Neural cell (in vitro differentiated cells): Measurements from ENCODE around the gene PVALB. TPM values are rescaled to one million over a fixed set of nuclear protein-coding genes. Genes with fewer than 3 reads are reported as not detected.

Source experiments
- H2AFZ ChIP-seq: fragments of 200-600, 300-800 bp; sonication (generic), shearing (Covaris generic); 2 replicates; pipeline ENCODE4 v1.6.0; 2014; ENCODE audit warnings: low read depth, mild to moderate bottlenecking, antibody characterized with exemption, low read length, moderate library complexity
- H3F3A ChIP-seq: fragments of 200-600 bp; shearing (Covaris generic); 2 replicates; pipeline ENCODE4 v1.6.1; 2016; ENCODE audit warnings: mild to moderate bottlenecking, moderate library complexity, mixed read lengths, antibody characterized with exemption, low read length; ENCODE audit not compliant: insufficient read depth, poor library complexity, severe bottlenecking
- H3K27ac ChIP-seq: fragments of 200-600, 300-800 bp; sonication (generic), shearing (Covaris generic); 2 replicates; pipeline ENCODE4 v1.5.1; 2014; ENCODE audit warnings: mild to moderate bottlenecking, low read length, moderate library complexity
- H3K27me3 ChIP-seq: fragments of 300-800, 200-600 bp; sonication (generic), shearing (Covaris generic); 2 replicates; pipeline ENCODE4 v1.6.0; 2014; ENCODE audit warnings: mild to moderate bottlenecking, low read depth, low read length, moderate library complexity; ENCODE audit not compliant: insufficient read depth
- H3K36me3 ChIP-seq: fragments of 300-800, 200-600 bp; sonication (generic), shearing (Covaris generic); 2 replicates; pipeline ENCODE4 v1.5.1; 2014; ENCODE audit warnings: mild to moderate bottlenecking, antibody characterized with exemption, low read length, moderate library complexity; ENCODE audit not compliant: insufficient read depth
- H3K4me2 ChIP-seq: fragments of 300-800, 200-600 bp; sonication (generic), shearing (Covaris generic); 2 replicates; pipeline ENCODE4 v1.6.0; 2014; ENCODE audit warnings: mild to moderate bottlenecking, low read length
- H3K4me3 ChIP-seq: fragments of 300-800, 200-600 bp; sonication (generic), shearing (Covaris generic); 2 replicates; pipeline ENCODE4 v1.5.1; 2014; ENCODE audit warnings: mild to moderate bottlenecking, low read length, moderate library complexity
- H3K79me2 ChIP-seq: fragments of 200-600 bp; shearing (Covaris generic); replicated peaks from 2 replicates; pipeline ENCODE4 v1.6.0; 2014; ENCODE audit warnings: mild to moderate bottlenecking, low read length, moderate library complexity; ENCODE audit not compliant: insufficient read depth
- H3K9ac ChIP-seq: fragments of 300-800, 200-600 bp; sonication (generic), shearing (Covaris generic); 2 replicates; pipeline ENCODE4 v1.6.1; 2016; ENCODE audit warnings: mild to moderate bottlenecking, low read length, mixed read lengths
- H3K9me2 ChIP-seq: fragments of 200-600 bp; shearing (Covaris generic); 2 replicates; pipeline ENCODE4 v1.6.1; 2016; ENCODE audit warnings: mild to moderate bottlenecking, low read length, mixed read lengths; ENCODE audit not compliant: insufficient read depth
- H3K9me3 ChIP-seq: fragments of 200-600, 300-800 bp; sonication (generic), shearing (Covaris generic); 2 replicates; pipeline ENCODE4 v1.6.1; 2016; ENCODE audit warnings: mild to moderate bottlenecking, mixed run types, low read length, moderate library complexity, mixed read lengths
- H4K20me1 ChIP-seq: fragments of 200-600 bp; shearing (Covaris generic); 2 replicates; pipeline ENCODE4 v1.6.1; 2016; ENCODE audit warnings: mild to moderate bottlenecking, mixed run types; ENCODE audit not compliant: insufficient read depth
- CTCF ChIP-seq: fragments of 450-650 bp; IDR thresholded peaks from 2 replicates; pipeline ENCODE4 v1.5.1; 2014; ENCODE audit warnings: antibody characterized with exemption, mild to moderate bottlenecking, moderate library complexity; ENCODE audit not compliant: poor library complexity, severe bottlenecking
- EZH2 ChIP-seq: fragments of 200-600, 300-800 bp; shearing (Covaris generic), sonication (generic); IDR thresholded peaks from 2 replicates; pipeline ENCODE4 v1.6.1; 2014; ENCODE audit warnings: antibody characterized with exemption, low read length, borderline replicate concordance, mild to moderate bottlenecking; ENCODE audit not compliant: insufficient read depth, poor library complexity, severe bottlenecking
- POLR2AphosphoS5 ChIP-seq: IDR thresholded peaks from 2 replicates; pipeline ENCODE4 v1.6.1; 2012
- SMC3 ChIP-seq: fragments of 450-650 bp; conservative IDR thresholded peaks from 2 replicates; pipeline ENCODE4 v1.6.1; 2014; ENCODE audit warnings: antibody characterized with exemption, mild to moderate bottlenecking, moderate library complexity; ENCODE audit not compliant: poor library complexity
- TAF1 ChIP-seq: IDR thresholded peaks from 2 replicates; pipeline ENCODE4 v1.6.1; 2012; ENCODE audit warnings: low read depth
- polyA plus RNA-seq: library from polyadenylated mRNA; depleted of rRNA; stranded (reverse); fragments of >200 nt; gene quantifications from 2 replicates; pipeline ENCODE4 v1.2.3, GENCODE V29; 2014
- TF ChIP-seq, protein P1 (sequence below): IDR thresholded peaks from 2 replicates; pipeline ENCODE4 v1.6.1; 2012; ENCODE audit warnings: borderline replicate concordance

PVALB gene
- polyA plus RNA-seq, 1 donor from 2014 or later, result not detected

DNA sequence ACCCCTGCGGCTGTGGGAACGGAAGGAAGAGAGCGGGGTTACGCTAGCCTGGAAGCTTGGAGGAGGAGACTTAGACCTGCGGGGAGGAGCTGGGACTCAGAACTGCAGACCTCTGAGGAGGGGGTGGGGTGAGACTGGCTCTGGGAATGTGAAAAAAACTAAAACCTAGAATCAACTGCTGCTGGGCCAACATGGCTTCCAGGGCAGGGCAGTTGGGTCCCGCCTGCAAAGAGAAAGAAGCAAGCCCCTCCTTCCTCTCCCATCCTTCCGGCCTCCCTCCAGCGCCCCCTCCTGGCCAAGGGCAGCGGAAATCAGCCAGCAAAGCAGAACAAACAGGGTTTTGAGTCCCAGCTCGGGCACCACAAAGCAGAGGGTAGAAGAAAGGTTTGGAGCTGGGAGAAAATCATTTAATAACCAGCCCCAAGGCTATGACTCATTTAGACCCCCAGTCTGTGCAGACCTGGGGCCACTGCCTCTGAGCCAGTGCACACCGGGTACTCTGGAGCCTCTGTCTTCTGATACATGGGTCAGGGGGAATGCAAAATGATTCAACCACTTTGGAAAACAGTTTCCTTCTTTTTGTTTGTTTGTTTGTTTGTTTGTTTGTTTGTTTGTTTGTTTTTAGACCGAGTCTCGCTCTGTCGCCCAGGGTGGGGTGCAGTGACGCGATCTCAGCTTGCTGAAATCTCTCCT lies 36.7 kb upstream of the PVALB start:
- TF ChIP-seq CTCF (peak; percentile 42), SMC3 (no peak), EZH2 (no peak), TAF1 (no peak), POLR2AphosphoS5 (no peak)
- TF ChIP-seq, protein P1, sequence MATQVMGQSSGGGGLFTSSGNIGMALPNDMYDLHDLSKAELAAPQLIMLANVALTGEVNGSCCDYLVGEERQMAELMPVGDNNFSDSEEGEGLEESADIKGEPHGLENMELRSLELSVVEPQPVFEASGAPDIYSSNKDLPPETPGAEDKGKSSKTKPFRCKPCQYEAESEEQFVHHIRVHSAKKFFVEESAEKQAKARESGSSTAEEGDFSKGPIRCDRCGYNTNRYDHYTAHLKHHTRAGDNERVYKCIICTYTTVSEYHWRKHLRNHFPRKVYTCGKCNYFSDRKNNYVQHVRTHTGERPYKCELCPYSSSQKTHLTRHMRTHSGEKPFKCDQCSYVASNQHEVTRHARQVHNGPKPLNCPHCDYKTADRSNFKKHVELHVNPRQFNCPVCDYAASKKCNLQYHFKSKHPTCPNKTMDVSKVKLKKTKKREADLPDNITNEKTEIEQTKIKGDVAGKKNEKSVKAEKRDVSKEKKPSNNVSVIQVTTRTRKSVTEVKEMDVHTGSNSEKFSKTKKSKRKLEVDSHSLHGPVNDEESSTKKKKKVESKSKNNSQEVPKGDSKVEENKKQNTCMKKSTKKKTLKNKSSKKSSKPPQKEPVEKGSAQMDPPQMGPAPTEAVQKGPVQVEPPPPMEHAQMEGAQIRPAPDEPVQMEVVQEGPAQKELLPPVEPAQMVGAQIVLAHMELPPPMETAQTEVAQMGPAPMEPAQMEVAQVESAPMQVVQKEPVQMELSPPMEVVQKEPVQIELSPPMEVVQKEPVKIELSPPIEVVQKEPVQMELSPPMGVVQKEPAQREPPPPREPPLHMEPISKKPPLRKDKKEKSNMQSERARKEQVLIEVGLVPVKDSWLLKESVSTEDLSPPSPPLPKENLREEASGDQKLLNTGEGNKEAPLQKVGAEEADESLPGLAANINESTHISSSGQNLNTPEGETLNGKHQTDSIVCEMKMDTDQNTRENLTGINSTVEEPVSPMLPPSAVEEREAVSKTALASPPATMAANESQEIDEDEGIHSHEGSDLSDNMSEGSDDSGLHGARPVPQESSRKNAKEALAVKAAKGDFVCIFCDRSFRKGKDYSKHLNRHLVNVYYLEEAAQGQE, result no peak
- H3K27me3 ChIP-seq, result peaks cover 14% of the 10 kb centered on the region
- no peak overlapping the region for H3K9ac ChIP-seq
- H3K27ac ChIP-seq, result no peak overlapping the region
- H3K9me3 ChIP-seq, result no peaks in the 10 kb centered on the region
- H4K20me1 ChIP-seq, result no peaks in the 10 kb centered on the region
- H2AFZ ChIP-seq, result no peak overlapping the region
- no peaks in the 10 kb centered on the region for H3K79me2 ChIP-seq
- no peaks in the 10 kb centered on the region for H3K36me3 ChIP-seq
- no peak overlapping the region for H3K4me3 ChIP-seq
- H3K9me2 ChIP-seq, result no peaks in the 10 kb centered on the region
- no peaks in the 10 kb centered on the region for H3F3A ChIP-seq
- H3K4me2 ChIP-seq, result no peak overlapping the region

DNA sequence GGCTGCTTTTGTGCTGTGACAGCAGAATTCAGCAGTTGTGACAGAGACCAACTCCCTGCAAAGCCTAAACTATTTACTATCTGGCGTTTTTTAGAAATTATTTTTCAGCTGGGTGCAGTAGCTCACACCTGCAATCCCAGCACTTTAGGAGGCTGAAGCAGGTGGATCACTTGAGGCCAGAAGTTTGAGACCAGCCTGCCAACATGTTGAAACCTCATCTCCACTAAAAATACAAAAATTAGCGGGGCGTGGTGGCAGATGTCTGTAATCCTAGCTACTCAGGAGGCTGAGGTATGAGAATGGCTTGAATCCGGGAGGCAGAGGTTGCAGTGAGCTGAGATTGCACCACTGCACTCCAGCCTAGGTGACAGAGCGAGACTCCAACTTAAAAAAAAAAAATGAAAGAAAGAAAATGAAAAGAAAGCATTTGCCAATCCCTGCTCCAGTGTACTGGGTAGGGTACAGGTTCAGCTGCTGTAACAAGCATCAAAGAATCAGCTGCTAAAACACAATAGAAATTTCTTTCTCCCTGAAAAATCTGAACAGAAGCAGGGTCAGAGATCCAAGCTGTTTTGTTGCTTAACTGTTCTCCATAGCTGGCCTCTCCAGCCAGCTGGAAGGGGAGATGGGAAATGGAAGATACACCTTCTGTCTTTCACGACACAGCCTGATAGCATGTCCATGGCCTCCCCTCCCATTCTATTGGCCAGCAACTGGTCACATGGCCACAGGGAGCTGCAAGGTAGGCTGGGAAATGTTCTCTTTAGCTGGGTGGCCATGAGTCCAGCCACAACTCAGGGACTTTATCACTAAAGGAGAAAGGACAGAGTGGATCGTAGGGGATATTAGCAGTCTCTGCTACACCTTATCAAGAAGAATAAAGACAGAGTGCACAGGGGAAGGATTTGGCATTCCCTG lies 35.5 kb upstream of the PVALB start:
- H3K27ac ChIP-seq, result no peak overlapping the region
- H4K20me1 ChIP-seq, result no peaks in the 10 kb centered on the region
- no peak overlapping the region for H2AFZ ChIP-seq
- TF ChIP-seq, protein P1, result no peak
- H3K27me3 ChIP-seq, result peaks cover 5% of the 10 kb centered on the region
- H3K4me3 ChIP-seq, result no peak overlapping the region
- H3F3A ChIP-seq, result no peaks in the 10 kb centered on the region
- no peaks in the 10 kb centered on the region for H3K9me2 ChIP-seq
- no peak overlapping the region for H3K4me2 ChIP-seq
- no peak overlapping the region for H3K9ac ChIP-seq
- H3K9me3 ChIP-seq, result no peaks in the 10 kb centered on the region
- H3K36me3 ChIP-seq, result no peaks in the 10 kb centered on the region
- no peaks in the 10 kb centered on the region for H3K79me2 ChIP-seq
